GM20000 (cell line): ENCODE measurements around the gene TNNT1.

Experiments used
- DNase-seq: peaks from one replicate; pipeline ENCODE4 v3.0.0; 2012; ENCODE audit warnings: low spot score
- CTCF ChIP-seq: IDR thresholded peaks from 2 replicates; pipeline ENCODE4 v1.5.1; 2012; ENCODE audit warnings: mild to moderate bottlenecking, control low read depth; ENCODE audit errors: extremely low read depth, missing control alignments

The TNNT1 gene

DNA sequence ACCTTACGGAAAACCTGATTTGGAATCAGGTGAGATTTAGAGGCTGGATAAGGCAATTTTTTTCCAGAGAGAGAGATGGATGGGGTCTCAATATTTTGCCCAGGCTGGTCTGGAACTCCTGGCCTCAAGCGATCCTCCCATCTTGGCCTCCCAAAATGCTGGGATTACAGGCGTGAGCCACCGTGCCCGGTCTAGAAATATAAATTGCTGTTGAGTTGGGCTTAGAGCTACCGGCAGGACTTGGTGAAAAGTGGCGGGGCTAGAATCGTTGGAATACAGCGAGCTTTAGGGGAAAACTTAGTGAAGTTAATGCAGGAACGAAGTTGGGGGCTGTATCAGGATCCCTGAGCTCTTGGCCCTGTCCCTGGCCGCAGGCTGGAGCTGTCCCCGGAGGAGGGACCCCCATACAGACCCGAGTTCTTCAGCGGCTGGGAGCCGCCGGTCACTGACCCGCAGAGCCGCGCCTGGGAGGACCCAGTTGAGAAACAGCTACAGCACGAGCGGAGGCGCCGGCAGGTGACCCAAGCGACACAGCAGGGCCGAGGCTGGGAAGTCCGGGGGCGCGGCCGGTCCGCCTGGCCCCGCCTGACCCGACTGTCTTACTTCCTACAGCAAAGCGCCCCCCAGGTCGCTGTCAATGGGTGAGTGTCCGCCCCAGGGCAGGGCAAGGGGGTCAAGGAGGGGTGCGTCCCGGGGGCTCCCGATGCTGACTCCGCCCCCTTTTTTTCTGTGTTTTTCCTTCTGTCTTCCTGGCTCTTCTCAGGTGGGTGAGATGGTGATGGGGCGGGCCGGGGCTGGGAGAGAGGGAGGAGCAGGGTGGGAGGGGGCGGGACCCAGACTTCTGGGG, 65.8 kb downstream of the TNNT1 start:
- no peak for TF ChIP-seq CTCF
- DNase-seq, result no peak
